HG03575 (cell line): ENCODE results near the gene DCAF15.
"Not testable (repeated sequence)": the region's sequence is repeated elsewhere in the genome, so short reads cannot be mapped to it uniquely, and the experiment has no call there.

Experiments used
- ATAC-seq: cut with Tn5 transposase; IDR thresholded peaks from one replicate; pipeline ENCODE4 v1.9.1; 2021; ENCODE audit not compliant: unreplicated experiment, insufficient number of reproducible peaks, low FRiP score; ENCODE audit errors: extremely low read depth

DCAF15 gene

GRCh38 chr19:13971868-13972267 is 19.6 kb downstream of the DCAF15 start:
- ATAC-seq: not testable (repeated sequence)

DNA sequence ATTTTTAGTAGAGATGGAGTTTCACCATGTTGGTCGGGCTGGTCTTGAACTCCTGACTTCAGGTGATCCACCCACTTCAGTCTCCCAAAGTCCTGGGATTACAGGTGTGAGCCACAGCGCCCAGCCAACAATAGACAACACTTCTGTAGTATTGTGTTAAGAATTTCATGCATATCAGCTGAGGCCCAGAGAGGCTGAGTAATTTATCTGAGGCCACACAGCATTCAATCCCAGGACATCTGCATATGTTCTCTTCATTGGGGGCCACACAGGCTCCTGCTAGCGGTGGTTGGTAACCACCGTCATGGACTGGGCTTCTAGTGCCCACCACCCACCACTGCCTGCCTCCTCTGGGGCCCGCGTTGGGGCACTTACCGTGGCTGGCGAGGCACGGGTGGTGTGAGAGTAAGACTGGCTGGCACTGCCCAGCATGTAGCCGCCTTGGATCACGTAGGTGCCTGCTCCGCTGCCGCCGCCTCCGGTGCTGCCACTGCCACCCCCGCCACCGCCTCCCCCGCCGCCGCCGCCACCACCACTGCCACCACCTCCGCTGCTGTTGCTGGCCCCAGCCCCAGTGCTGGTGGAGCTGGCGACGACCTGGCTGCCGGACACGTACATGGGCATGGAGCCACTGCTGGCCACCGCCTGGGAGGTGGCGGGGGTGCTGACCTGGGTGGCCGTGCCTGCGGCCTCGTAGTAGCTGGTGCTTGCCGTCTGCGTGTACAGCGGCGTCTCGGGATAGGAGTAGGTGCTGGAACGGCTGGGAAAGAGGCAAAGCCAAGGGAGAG is 20.3 kb downstream of the DCAF15 start:
- no peak for ATAC-seq

GRCh38 chr19:13973479-13973878 is 21.2 kb downstream of the DCAF15 start:
- ATAC-seq: not testable (repeated sequence)

DNA sequence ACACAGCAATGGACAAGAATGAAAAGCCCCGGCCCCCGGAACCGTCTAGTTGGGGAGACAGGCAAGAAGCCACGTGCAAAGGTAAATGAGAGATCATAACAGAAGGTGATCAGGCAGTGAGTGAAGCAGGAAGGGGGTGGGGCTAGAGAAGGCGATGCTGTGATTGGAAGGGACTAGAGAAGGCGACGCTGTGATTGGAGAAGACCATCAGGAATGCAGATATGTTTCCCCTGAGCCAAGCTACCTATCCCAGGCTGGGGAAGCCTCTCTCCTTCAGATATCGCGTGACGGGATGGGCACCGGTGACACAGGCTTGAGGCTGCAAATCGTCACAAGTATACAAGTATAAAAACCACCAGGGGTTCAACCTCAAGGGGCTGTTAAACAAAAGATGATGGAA is 21.8 kb downstream of the DCAF15 start:
- no peak for ATAC-seq

DNA sequence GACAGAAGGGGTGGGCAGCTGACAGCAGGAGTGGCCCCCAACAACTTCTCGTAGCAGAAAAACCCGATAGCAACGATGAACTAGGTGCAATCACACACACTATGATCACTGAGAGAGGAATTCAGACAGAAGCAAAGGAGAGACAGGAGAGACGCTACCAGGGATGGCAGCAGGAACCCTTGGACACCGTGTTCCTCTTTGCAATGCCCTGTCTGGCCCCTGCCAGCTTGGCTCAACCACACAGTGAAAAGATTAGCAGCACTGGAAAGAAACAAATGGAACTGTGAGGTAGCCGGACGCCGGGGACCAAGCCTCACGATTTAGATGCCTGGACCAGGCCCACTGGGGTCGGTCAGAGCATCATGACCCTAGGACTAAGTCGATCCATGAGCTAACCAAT is 23.6 kb downstream of the DCAF15 start:
- no peak for ATAC-seq

GRCh38 chr19:13976446-13976845 is 24.1 kb downstream of the DCAF15 start:
- ATAC-seq: no peak

- no peak for ATAC-seq
Measured at GRCh38 chr19:13977803-13978202, 25.5 kb downstream of the DCAF15 start.

DNA sequence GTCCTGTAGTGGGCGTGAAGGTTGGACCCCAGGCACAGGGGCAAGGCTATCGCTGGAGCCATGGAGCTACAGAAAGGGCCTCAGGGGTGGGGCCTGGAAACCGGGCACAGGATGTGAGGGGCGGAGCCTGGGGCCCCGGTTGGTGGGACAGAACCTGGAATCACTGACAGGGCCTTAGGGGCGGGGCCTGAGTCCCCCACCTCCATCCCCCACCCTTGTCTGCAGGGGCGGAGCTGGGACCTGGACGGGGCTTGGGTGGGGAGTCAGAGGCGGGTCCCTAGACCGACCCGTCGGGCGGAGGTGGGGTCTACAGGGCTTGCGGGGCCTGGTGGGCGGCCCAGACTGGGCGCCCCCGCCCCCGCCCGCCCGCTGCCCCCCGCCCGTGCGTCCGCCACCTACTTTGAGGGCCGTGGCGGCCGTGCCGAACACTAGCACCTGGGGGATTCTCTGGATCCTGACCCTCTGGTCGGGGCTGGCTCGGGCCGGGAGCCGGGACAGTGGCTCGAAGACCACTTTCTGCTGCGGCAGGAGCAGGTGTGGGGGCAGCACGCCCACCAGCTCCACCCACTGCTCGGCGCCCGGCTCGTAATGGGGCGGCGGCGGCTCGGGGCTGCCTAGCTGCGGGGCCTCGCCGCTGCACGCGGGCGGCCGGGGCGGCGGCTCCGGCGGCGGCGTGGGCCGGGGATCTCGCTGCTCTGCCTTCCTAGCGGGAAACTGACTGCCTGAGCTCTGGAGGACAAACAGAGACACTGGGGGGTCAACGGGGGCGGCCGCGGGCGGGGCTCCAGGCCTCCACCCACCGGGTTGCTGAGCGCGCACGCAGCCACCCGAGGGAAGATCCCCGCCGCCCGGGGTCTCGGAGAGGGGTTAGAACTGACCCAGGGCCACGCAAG is 26.3 kb downstream of the DCAF15 start:
- no peak for ATAC-seq

GRCh38 chr19:13979244-13979615 is 26.9 kb downstream of the DCAF15 start:
- ATAC-seq: no peak

- no peak for ATAC-seq
Measured at GRCh38 chr19:13979686-13980085, 27.4 kb downstream of the DCAF15 start.

GRCh38 chr19:13980340-13980739 is 28.0 kb downstream of the DCAF15 start:
- ATAC-seq: no peak

DNA sequence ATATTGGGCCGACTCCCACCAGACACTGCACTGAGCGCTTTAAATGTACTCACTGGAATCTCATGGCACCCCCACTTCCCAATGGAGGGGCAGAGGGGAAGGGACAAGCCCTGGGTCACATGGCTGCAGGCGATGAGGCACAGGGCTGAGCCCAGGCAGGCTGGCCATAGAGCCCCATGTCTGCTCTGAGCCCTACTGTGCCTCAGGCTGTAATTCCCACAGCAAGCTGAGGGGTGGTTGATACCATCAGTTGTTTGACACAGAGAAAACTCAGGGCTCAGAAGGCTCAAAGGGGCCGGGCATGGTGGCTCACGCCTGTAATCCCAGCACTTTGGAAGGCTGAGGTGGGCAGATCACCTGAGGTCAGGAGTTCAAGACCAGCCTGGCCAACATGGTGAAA is 28.7 kb downstream of the DCAF15 start:
- ATAC-seq: no peak

GRCh38 chr19:13981467-13981866 is 29.2 kb downstream of the DCAF15 start:
- no peak for ATAC-seq

- no peak for ATAC-seq
Measured at GRCh38 chr19:13981988-13982501, 29.7 kb downstream of the DCAF15 start.

DNA sequence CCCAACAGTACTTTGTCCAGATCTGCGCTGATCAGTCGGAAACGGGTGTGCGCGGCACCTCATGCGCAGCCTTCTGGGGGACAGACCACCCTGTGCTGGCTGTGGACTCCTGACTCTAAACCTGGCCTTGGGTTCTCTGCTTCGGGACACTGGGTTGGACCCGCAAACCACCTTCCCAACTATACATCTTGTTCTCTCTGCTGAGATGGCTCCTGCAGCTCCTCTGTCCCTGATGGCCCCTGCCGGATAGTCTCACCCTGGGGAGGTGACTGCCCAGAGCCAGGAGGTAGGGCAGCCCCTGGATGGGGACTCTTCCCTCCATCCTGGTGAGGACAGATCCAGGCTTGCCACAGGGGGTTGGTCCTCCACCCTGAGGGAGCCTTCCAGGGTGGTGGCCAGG is 30.5 kb downstream of the DCAF15 start:
- ATAC-seq: no peak

GRCh38 chr19:13983213-13983889 is 31.0 kb downstream of the DCAF15 start:
- ATAC-seq: no peak

GRCh38 chr19:13984186-13984585 is 31.9 kb downstream of the DCAF15 start:
- no peak for ATAC-seq

GRCh38 chr19:13984875-13985741 is 32.8 kb downstream of the DCAF15 start:
- ATAC-seq: no peak
